DMS79 (cell line): Measurements from ENCODE around the gene MSI1.

ENCODE experiments used
- DNase-seq: peaks from one replicate; lab custom pipeline; 2025; lab: John Stamatoyannopoulos, UW

The MSI1 gene

GRCh38 chr12:120323772-120324171 is 45.2 kb downstream of the MSI1 start:
- DNase-seq: no peak

- DNase-seq: no peak
Measured at GRCh38 chr12:120321382-120322202, 47.4 kb downstream of the MSI1 start.

- DNase-seq: peak; percentile 99
Measured at GRCh38 chr12:120317224-120318105, 51.5 kb downstream of the MSI1 start.

- no peak for DNase-seq
Measured at GRCh38 chr12:120316798-120317223, 52.2 kb downstream of the MSI1 start.

- DNase-seq: no peak
Measured at GRCh38 chr12:120314220-120314619, 54.7 kb downstream of the MSI1 start.

GRCh38 chr12:120301962-120302815 is 66.8 kb downstream of the MSI1 start, which contains the start of gene SIRT4:
TSS of gene SIRT4 (plus strand) at chr12:120302321. CDS start at chr12:120303562, 1,241 bp downstream.
- peak; percentile 86 for DNase-seq

GRCh38 chr12:120292661-120293531 is 76.1 kb downstream of the MSI1 start, which contains the start of gene RNU4-1:
TSS of gene RNU4-1 (minus strand) at chr12:120293237.
- DNase-seq: peak; percentile 93

GRCh38 chr12:120292411-120292660 is 76.6 kb downstream of the MSI1 start:
- DNase-seq: no peak
